HG03108 (cell line): ENCODE results near the gene SLC38A3.
"Not testable (repeated sequence)": the region's sequence is repeated elsewhere in the genome, so short reads cannot be mapped to it uniquely, and the experiment has no call there.

ENCODE experiments used
- ATAC-seq: cut with Tn5 transposase; IDR thresholded peaks from one replicate; pipeline ENCODE4 v1.9.1; 2021; ENCODE audit warnings: moderate library complexity; ENCODE audit not compliant: unreplicated experiment

SLC38A3 gene

GRCh38 chr3:50210176-50210509, 5.1 kb downstream of the SLC38A3 start:
- ATAC-seq: no peak

- ATAC-seq: no peak
Measured at GRCh38 chr3:50210510-50211367, 5.7 kb downstream of the SLC38A3 start.

- ATAC-seq: not testable (repeated sequence)
Measured at GRCh38 chr3:50211368-50211717, 6.3 kb downstream of the SLC38A3 start.

GRCh38 chr3:50211930-50212329, 6.9 kb downstream of the SLC38A3 start:
- ATAC-seq: no peak

GRCh38 chr3:50212502-50212901, 7.4 kb downstream of the SLC38A3 start:
- no peak for ATAC-seq

GRCh38 chr3:50212971-50213370, 7.9 kb downstream of the SLC38A3 start:
- ATAC-seq: no peak

- no peak for ATAC-seq
Measured at GRCh38 chr3:50213373-50213772, 8.3 kb downstream of the SLC38A3 start.

- ATAC-seq: no peak
Measured at GRCh38 chr3:50214824-50215223, 9.8 kb downstream of the SLC38A3 start.

GRCh38 chr3:50215529-50215928, 10.5 kb downstream of the SLC38A3 start:
- no peak for ATAC-seq

GRCh38 chr3:50217681-50218080, 12.6 kb downstream of the SLC38A3 start:
- no peak for ATAC-seq

GRCh38 chr3:50218448-50218847, 13.4 kb downstream of the SLC38A3 start:
- ATAC-seq: no peak

- no peak for ATAC-seq
Measured at GRCh38 chr3:50219285-50219684, 14.2 kb downstream of the SLC38A3 start.

- ATAC-seq: no peak
Measured at GRCh38 chr3:50220109-50220508, 15.0 kb downstream of the SLC38A3 start.

GRCh38 chr3:50221051-50221410, 16.0 kb downstream of the SLC38A3 start:
- ATAC-seq: no peak

GRCh38 chr3:50221411-50222168, 16.5 kb downstream of the SLC38A3 start:
- ATAC-seq: no peak

GRCh38 chr3:50222169-50222528, 17.1 kb downstream of the SLC38A3 start:
- ATAC-seq: no peak

GRCh38 chr3:50224639-50225038, 19.6 kb downstream of the SLC38A3 start:
- no peak for ATAC-seq

- ATAC-seq: peak; percentile 8
Measured at GRCh38 chr3:50226888-50227389, 21.9 kb downstream of the SLC38A3 start.

- ATAC-seq: peak; percentile 87
Measured at GRCh38 chr3:50227390-50228183, 22.5 kb downstream of the SLC38A3 start.

- ATAC-seq: not testable (repeated sequence)
Measured at GRCh38 chr3:50228184-50228763, 23.2 kb downstream of the SLC38A3 start.

GRCh38 chr3:50229490-50229889, 24.4 kb downstream of the SLC38A3 start:
- ATAC-seq: no peak
